UCSD-AML1 (cell line): Measurements from ENCODE around the gene IL17C.
"Not testable (repeated sequence)": the region's sequence is repeated elsewhere in the genome, so short reads cannot be mapped to it uniquely, and the experiment has no call there.

Source experiments
- DNase-seq: peaks from one replicate; lab custom pipeline; 2025; ENCODE audit not compliant: unreplicated experiment; lab: John Stamatoyannopoulos, UW

Gene IL17C

DNA sequence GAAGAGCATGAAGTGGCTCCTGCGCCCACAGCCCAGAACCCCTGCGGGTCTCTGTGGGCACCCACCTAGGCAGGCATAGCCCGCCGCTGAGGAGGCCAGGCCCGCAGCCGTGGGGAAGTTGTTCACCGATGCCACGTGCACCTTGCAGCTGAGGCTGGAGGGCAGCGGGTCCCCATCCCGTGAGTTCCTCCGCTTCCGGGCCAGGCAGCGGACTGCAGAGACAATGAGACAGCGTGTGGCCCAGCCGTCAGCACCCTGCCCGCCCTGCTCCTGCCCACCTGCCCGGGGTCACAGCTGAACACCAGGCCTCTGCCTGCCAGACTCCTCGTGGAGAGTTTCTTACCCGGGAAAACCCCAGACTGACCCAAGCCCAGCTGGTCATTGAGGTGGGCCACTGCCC lies 19.0 kb downstream of the IL17C start:
- no peak for DNase-seq

DNA sequence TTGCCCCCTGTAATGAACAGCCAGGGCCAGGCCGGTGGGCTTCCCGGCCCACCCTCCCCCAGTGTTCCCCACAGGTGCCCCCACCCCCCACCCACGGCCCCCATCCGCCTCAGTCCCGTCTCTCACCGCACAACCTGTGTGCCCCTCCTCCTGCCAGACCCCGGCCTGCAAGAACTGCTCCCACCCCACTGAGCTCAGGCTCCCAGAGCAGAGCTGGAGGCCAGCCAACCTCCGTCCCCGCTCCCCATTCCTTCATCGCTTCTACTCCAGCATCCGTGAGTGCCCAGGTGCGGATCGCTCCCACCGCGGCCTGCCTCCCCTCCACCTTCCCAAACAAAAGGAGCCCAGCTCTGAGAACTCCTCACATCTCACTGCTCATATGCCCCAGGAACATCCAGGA lies 20.3 kb downstream of the IL17C start:
- DNase-seq = no peak

DNA sequence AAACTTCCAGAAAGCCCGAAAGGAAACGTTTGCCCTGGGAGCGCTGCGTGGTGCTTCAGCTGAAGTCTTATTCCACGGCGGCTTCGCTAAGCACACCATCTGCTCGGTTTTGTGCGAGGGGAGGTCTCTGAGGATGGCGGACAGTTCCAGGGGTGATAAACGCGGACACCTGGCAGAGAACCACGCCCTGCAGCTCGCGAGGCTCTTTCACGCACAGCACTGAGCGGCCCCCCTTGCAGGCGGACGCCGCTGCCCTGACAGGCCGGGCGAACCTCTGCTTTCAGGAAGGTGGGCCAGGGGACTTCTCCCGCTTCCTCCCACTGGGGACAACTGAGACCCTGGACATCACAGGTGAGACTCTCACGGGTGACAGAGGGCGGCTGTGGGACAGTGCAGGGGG lies 20.8 kb downstream of the IL17C start:
- no peak for DNase-seq

DNA sequence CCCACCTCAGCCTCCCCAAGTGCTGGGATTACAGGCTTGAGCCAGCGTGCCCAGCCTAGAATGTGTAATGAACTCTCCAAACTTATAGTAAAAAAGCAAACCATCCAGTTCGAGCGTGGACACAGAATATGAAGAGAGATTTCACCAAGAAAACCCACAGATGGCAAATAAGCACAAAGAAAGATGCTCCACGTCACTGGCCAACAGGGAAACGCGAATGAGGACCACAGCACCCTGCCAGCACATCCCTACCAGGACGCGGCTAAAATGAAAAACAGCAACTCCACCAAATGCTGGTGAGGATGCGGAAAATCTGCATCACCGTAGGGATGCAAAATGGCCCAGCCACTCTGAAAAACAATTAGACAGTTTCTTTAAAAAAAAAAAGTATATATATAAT lies 23.1 kb downstream of the IL17C start:
- DNase-seq = no peak

DNA sequence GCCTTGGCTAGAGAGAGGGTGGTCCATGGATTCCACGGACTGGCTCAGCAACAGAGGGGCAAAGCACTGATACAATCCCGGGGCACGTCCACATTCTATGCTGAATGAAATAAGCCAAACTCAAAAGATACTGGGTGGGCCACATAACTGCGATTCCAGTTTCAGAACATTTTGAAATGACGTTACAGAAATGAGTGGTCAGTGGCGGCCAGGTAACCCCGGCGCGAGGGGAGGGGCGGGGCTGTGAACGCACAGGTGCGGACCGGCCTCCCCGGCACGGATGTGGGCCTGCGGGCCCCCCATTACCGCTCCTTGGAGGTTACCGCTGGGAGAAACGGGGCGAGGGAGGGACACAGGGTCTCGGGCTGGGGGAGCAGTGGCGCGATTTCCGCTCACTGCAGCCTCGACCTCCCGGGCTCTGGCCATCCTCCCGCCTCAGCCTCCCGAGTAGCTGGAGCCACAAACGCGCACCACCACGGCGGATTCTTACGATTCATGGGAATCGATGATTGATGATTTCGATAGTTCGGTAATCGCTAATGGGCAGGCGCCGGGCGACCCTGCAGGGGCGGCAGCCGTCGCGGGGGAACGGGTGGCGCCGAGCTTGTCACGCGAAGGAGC lies 24.0 kb downstream of the IL17C start:
- no peak for DNase-seq

DNA sequence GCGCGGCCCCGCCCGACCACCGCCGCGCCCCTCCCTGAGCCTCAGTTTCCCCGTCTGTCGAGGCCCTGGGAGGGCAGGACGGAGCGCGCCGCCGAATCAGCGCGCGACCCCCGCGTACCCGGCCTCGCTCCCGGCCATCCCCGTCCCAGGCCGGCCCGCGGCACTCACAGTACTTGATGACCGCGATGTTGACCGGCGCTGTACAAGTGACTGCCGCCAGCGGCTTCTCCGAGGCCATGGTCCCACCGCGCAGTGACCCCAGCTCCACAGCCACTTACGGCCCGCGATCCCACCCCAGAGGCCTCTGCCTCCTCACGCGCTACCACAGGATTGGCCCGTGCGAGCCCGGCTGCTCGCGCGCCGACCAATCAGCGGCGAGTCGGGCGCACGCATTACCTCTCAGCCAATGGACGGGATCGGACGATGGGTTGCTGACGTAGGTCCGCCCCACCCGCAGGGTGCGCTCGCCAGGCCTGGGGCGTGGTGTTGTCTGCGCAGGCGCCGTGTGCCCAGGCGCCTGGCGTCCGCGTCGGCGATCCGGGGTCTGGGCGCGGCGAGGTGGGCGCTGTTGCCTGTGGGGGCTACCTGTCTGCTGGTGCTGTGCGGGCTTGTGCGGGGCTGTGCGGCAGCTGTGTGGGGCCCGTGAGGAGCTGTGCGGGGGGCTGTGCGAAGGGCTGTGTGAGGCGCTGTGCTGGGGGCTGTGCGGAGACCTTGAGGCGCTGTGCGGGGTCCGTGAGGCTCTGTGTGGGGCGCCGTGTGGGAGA lies 24.7 kb downstream of the IL17C start, which contains the start of gene MVD:
TSS of gene MVD (minus strand) at position 249 of the 764 bp plus-strand sequence. CDS start at position 238, 11 bp downstream.
- peak; percentile 98 for DNase-seq

DNA sequence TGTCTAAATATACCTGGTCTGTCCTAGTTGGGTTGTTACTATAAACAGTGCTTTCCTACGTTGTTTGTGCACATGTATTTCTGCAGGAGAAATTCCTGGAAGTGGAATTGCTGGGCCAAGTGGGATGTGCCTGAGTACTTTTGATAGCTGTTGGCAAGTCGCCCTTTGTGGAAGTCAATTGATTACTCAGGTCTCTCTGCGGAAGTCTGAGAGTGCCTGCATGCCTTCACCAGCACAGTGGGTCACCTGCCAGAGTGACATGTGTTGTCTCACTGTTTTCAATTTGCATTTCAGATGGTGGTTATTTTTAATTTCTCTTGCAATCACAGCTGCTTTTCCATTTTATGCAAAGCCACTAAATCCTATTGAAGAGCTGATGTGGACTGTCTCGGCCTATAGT lies 26.8 kb downstream of the IL17C start:
- no peak for DNase-seq

DNA sequence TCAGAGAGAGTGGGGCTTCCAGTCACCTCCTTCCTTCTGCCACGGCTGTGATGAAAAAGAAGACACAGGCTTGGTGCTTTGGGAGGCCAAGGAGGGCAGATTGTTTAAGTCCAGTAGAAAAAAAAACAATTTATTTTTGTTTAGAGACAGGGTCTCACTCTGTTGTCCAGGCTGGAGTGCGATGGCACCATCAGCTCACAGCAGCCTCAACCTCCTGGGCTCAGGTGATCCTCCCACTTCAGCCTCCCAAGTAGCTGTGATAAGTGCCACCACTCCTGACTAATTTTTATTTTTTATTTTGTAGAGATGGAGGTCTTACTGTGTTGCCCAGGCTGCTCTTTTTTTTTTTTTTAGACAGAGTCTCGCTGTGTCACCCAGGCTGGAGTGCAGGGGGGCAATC lies 27.2 kb downstream of the IL17C start:
- no peak for DNase-seq

DNA sequence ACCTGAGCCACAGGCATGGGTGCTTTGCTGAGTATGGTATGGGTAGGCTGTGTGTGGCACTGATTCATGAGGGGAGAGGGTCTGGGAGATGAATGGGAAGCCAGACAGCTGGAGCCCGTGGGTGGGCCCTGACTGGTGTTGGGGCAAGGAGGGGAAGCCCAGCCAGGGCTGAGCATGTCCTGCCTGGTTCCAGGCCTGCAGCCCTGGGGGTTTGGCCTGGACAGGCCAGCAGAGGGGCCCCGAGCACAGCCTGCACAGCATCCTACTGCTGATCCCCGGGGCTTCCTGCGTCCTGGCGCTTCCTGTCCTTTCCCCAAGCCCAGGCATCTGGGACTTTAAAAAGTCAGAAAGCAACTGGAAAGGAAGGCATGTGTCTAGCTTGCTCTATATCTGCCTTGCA lies 29.1 kb downstream of the IL17C start:
- DNase-seq = no peak

DNA sequence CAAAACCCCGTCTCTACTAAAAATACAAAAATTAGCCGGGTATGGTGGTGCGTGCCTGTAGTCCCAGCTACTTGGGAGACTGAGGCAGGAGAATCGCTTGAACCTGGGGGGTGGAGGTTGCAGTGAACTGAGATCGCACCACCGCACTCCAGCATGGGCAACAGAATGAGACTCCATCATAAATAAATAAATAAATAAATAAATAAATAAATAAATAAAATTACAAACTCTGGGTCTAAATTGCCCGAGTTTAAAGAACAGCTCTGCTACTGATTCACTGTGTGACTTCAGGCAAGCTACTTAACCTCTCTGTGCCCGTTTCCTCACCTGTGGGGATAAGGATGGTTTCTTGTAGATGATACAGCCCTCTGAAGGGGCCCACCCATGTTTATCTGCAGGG lies 31.1 kb downstream of the IL17C start:
- DNase-seq = not testable (repeated sequence)

DNA sequence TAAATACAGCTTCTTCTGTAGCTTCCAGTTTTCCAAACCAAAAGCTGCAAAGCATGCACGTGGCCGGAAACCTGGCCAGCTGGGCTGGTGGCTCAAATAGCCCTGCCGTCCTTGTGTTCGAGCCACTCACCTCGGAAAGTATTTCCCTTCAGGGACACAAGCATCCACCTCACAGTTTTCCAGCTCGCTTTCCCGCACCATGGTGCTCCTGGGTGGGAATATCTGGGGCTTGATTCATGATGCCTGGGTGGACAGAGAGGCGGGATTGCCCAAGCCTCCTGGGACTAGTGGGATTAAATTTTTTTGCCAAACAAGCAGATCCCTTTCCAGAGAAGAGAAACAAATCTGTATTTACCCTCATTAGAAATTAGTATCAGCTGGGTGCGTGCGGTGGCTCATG lies 31.6 kb downstream of the IL17C start:
- no peak for DNase-seq

DNA sequence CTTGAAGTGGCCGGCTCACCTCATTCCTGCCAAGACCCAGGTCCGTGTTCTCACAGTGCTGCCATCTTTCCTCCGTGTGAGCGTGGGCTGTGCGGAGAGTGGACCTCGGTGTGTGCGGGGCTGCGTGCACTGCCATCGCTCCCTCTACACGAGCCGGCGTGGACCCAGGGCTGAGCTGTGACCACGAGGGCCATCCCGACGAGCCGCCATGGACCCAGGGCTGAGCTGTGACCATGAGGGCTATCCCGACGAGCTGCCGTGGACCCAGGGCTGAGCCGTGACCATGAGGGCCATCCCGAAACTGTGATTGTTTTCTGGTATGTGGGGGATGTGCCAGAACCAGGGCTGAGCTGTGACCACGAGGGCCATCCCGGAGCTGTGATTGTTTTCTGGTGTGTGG lies 33.4 kb downstream of the IL17C start:
- DNase-seq = no peak

DNA sequence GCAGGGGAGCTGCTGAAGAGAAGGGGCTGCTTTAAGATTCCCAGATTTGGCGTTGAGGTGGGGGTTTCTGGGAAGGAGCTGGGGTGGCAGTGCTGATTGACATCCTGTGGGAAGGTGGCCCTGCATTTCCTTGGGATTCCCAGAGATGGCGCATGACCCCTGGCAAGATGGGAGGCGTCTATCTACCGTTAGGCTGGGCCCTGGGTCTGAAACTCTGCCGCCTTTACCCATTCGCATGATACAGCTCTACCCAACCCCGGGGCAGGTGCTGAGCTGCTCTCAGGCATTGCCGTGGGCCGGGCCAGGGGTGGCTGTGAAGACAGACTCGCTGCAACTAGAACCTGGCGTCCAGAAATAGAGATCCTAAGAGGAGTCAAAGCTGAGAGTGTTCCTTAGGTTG lies 34.4 kb downstream of the IL17C start:
- no peak for DNase-seq

DNA sequence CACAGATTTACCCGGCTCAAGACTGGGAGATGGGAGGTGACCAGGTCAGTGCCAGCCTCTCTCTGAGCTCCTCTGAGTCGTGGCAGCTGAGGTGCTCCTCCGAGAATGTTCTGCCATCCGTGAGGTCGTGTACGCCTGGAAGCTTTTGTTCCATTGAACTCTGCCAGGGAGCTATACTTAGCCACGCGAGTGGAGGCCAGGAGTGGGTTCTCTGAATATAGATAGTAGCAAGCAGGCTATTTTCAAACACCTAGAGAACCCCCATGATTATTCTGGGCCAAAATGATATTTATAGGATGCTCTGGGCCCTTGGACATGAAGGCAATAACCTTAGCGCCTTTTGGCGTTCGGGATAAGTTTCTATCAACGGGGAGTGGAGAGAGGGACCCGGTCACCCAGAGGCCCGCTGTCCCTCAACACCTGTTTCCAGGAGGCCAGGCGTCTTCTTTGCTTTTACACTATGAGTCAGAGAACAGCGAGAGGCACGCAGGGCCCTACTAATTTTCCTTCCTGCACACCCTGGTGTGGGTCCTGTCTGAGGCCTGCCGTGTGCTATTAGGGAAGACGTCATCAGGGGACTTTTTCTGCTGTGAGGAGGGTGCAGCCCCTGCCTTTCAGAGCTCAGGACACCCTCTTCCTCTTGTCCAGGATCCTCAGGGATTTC lies 35.5 kb downstream of the IL17C start:
- DNase-seq = no peak

DNA sequence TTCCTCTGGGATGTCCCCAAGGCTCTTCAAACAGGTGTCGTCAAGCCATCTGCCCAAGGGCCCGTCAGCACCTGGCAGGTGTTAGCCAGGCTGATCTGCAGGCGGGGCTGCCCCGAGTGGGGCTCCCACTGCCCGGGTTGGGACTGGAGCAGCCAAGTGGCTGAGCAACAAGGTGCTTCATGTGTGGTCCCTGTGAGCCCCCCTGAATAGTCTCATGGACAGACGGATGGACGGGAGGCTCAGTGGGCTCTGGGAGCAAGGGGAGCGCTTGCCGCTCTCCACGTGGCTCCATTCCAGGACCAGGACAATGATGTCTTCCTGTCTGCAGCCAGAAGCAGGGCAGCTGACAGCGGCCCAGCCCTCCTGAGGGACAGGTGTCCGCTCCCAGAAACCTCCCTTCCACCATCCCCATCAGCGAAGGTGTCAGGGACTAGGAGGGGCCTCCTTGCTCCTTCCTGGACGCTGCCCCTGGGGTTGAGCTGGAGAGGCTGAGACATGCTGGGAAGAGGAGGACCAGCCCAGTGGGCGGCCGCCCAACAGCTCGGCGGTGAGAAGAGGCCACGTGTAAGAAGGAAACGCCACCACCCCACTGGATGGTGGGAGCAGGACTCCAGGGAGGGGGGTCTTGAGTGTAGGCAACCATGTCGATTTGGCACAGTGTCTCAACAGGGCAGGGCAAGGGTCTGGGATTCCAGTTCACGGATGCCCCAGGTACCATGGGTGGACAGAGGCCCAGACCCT lies 38.3 kb downstream of the IL17C start:
- DNase-seq = no peak

DNA sequence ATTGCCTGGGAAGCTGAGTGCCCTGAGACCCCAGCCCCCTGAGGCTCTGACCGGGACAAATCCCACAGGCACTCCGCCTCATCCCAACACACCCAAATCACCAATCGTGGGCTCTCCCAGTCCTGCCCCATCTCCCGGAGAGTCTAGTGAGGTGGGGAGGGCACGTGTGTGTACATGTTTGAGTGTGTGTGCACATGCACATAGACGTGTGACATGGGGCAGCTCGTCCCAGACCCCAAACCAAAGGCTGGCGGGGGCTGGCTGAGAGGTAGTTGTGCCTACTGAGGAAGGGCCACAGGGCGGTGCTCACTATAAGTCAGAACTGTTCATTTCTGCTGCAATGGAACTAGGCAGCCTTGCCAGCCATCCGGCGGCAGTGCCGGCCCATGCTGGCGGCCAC lies 39.3 kb downstream of the IL17C start:
- DNase-seq = no peak

DNA sequence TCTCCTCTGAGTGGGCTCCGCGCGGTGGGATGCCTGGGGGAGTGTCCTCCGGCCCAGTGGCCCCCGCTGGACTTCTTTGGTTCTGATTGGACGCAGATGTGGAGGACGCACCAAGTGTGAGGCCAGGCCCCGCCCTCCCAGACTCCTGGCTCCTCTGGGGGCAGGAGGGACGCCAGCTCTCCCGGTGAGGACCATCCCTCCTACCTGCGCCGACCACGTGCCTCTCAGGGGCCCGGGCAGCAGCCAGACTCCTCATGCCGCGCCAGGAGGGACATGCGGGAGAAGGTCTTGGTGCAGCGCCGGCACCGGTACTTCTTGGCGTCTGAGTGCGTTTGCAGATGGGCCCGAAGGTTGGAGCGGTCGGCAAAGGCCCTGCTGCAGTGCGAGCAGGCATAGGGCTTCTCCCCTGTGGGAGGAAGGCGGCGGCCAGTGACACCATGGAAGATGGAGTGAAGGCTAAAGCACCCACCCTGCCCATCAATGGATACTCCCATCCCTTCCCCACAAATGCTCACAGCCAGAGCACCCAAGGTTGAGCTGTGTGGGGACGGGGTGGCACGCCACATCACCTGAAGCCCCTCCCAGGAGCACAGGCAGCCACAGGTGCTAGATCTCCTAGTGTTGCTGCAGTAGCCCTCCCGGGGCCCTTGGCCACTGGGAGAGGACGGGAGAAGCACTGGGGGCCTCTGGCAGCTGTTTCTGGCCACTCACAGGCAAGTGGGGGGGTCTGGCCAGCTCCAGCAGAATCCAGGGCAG lies 40.0 kb downstream of the IL17C start:
- no peak for DNase-seq

DNA sequence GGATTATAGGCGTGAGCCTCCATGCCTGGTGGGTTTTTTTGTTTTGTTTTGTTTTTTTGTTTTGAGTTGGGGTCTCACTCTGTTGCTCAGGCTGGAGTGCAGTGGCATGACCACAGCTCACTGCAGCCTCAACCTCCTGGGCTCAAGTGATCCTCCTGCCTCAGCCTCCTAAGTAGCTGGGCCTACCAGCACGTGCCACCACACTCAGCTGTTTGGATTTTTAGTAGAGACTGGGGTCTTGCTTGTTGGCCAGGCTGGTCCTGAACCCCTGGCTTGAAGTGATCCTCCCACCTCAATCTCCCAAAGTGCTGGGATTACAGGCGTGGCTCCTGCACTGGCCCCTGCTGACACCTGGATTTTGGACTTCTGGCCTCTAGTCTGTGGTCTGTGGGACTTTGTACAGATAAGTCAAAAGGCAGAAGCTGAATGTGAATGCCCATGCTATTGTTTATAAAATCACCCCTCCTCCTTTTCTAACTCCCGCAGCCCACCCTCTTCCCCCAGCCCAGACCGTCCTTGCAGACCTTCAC lies 42.2 kb downstream of the IL17C start:
- no peak for DNase-seq

DNA sequence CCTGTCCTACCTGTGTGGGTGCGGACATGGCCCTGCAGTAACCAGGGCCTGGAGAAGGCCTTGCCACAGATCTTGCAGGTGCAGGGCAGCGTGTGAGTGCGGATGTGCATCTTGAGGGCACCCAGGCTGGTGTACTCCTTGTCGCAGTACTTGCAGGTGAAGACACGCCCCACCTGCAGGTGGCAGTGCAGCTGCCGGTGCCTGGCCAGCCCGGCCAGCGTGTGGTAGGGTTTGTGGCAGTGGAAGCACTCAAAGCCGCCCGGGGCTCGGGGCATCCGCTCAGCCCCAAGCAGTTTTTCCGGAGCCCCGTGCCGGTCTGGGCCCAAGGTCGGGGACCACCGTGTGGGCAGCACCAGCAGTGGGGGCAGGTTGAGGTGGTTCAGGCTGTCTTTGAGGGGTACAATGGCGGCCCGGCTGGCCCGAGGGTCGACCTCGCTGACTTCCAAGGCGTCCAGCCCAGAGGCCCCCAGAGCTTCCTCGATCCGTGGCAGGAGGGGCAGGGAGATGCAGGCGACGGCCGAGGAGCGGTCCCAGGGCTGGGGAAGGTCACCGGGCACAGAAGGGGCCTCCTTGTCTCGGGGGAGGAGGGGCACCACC lies 42.8 kb downstream of the IL17C start:
- DNase-seq = peak; percentile 39
